CD4-positive, alpha-beta T cell (primary cell): Measurements from ENCODE around the gene EEIG1. TPM values are rescaled to one million over a fixed set of nuclear protein-coding genes. Genes with fewer than 3 reads are reported as not detected.
A peak's percentile ranks its signal among the peaks of the same experiment; 100 is the strongest.

Experiments used
- ATAC-seq: fragments of 200-7000 bp; cut with Tn5 transposase; one replicate; pipeline ENCODE4 v1.10.0; 2022; ENCODE audit warnings: mild to moderate bottlenecking; ENCODE audit not compliant: poor library complexity
- CTCF ChIA-PET: fragments of 350-600 bp; sonication (Branson Sonifier 250); formaldehyde crosslinking; loops from one replicate; lab custom pipeline; 2021; ENCODE audit warnings: antibody characterized with exemption, inconsistent platforms; lab: Charles Lee
- POLR2A ChIA-PET: fragments of 350-600 bp; sonication (Branson Sonifier 250); formaldehyde crosslinking; loops from one replicate; lab custom pipeline; 2021; ENCODE audit warnings: antibody characterized with exemption, inconsistent platforms; lab: Charles Lee
- DNase-seq, 14 experiments: peaks; one replicate each; pipeline ENCODE4 v3.0.0-alpha.2; 2013 to 2020; ENCODE audit warnings: mixed read lengths in 2 of 14
- H3K27ac ChIP-seq, 2 donors: one replicate each; pipeline versions ENCODE4 v1.5.1 to v1.7.0; 2013; ENCODE audit warnings: low read length in 2 of 2, low read depth in 1 of 2, mild to moderate bottlenecking in 1 of 2
- H3K27me3 ChIP-seq, 2 experiments: 1 replicate in 1 of 2; 2 replicates in 1 of 2; pipeline versions ENCODE4 v1.6.1 to v1.7.0; 2013; ENCODE audit warnings: low read length in 2 of 2, control low read depth in 1 of 2, mild to moderate bottlenecking in 1 of 2, moderate library complexity in 1 of 2; ENCODE audit not compliant: insufficient read depth in 2 of 2, control insufficient read depth in 1 of 2
- H3K36me3 ChIP-seq: one replicate; pipeline ENCODE4 v1.6.1; 2013; ENCODE audit warnings: low read length, control low read depth; ENCODE audit not compliant: insufficient read depth
- H3K4me1 ChIP-seq: one replicate; pipeline ENCODE4 v1.6.1; 2013; ENCODE audit warnings: low read length, control low read depth; ENCODE audit not compliant: insufficient read depth
- H3K4me3 ChIP-seq: one replicate; pipeline ENCODE4 v1.5.1; 2013; ENCODE audit warnings: mild to moderate bottlenecking, low read length, moderate library complexity
- H3K9me3 ChIP-seq, 2 experiments: 1 replicate in 1 of 2; 2 replicates in 1 of 2; pipeline versions ENCODE4 v1.6.1 to v1.7.0; 2013; ENCODE audit warnings: low read length in 2 of 2, mild to moderate bottlenecking in 2 of 2, control low read depth in 1 of 2, moderate library complexity in 1 of 2; ENCODE audit not compliant: control insufficient read depth in 1 of 2, insufficient read depth in 1 of 2
- H3K27ac Mint-ChIP-seq: one replicate; pipeline ENCODE4 v1.8.0; 2020; ENCODE audit warnings: mixed read lengths
- H3K27me3 Mint-ChIP-seq: one replicate; pipeline ENCODE4 v1.8.0; 2021; ENCODE audit warnings: mixed read lengths
- H3K36me3 Mint-ChIP-seq: one replicate; pipeline ENCODE4 v1.8.0; 2021; ENCODE audit warnings: low read depth, mixed read lengths
- H3K4me1 Mint-ChIP-seq: one replicate; pipeline ENCODE4 v1.8.0; 2021; ENCODE audit warnings: low read depth, mixed read lengths
- H3K4me3 Mint-ChIP-seq: one replicate; pipeline ENCODE4 v1.8.0; 2020; ENCODE audit warnings: mild to moderate bottlenecking, mixed read lengths
- H3K9me3 Mint-ChIP-seq: one replicate; pipeline ENCODE4 v1.8.0; 2020; ENCODE audit warnings: mixed read lengths
- intact Hi-C, 2 experiments: fragments of 100-400 bp; cut with DNase I in 1 of 2; cut with micrococcal nuclease in 1 of 2; formaldehyde crosslinking; loops; one replicate each; pipeline versions ENCODE4 v1.15.1 to v1.9.0; 2023 to 2025; cut with DNase I, micrococcal nuclease
- total RNA-seq, 174 experiments: library from RNA in 2 of 174; stranded (reverse) in 2 of 174; gene quantifications; one replicate each; pipeline ENCODE4 v1.2.3 and lab custom pipeline; 2021 to 2026
- TF ChIP-seq, protein P1 (sequence below): fragments of 200-600 bp; IDR thresholded peaks from one replicate; pipeline ENCODE4 v1.8.0; 2022; ENCODE audit warnings: antibody characterized with exemption, mild to moderate bottlenecking

EEIG1 gene
- total RNA-seq, 2 experiments from 2014 or later = 440 to 463 TPM

DNA sequence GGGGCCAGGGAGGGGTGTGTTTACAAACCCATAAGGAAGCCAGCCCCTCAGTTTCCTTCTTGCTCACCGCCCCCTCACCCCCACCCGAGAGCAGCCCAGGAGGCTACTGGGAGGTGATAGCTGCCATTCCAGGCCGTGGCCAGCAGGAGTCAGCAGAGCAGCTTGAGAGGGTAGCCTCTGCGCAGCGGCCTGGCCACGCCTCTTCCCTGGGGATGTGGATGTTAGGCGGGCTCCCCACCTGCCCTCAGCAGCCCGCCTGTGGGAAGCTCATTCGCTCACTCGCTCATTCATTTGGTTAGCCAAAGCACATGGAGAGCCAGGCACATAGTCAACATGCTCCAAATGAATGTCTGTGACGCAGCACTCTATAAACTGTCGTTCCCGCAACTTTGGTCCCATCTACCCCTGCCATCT, 37.1 kb downstream of the EEIG1 start:
- Mint-ChIP-seq H3K27ac (peak overlapping the region; percentile 88), H3K4me3 (peak overlapping the region; percentile 12), H3K36me3 (peaks cover 96% of the 10 kb centered on the region), H3K9me3 (no peaks in the 10 kb centered on the region), H3K27me3 (no peaks in the 10 kb centered on the region), H3K4me1 (peaks cover 58% of the 10 kb centered on the region)
- Histone ChIP-seq H3K27me3 (no peaks in the 10 kb centered on the region), H3K4me1 (peaks cover 58% of the 10 kb centered on the region), H3K27ac (peak overlapping the region in 1 of 2 donors; percentile 14), H3K36me3 (peaks cover 91% of the 10 kb centered on the region), H3K9me3 (no peaks in the 10 kb centered on the region), H3K4me3 (no peak overlapping the region)
- intact Hi-C loops = loop anchor here (1.0 to 2.0 kb wide), 4 partner anchors 13 to 92 kb away; partner anchors contain the start of gene EEIG1 (in 1 of the 2)
- POLR2A ChIA-PET = interaction anchor here (0.5 to 6.0 kb wide), 18 partner anchors 11 to 209 kb away, joined by 3 to 31 read pairs (median 5); partner anchors contain the start of genes NAIF1, PIP5KL1, SLC25A25 and TOR2A
- peak; percentile 74 for ATAC-seq
- TF ChIP-seq, protein P1, sequence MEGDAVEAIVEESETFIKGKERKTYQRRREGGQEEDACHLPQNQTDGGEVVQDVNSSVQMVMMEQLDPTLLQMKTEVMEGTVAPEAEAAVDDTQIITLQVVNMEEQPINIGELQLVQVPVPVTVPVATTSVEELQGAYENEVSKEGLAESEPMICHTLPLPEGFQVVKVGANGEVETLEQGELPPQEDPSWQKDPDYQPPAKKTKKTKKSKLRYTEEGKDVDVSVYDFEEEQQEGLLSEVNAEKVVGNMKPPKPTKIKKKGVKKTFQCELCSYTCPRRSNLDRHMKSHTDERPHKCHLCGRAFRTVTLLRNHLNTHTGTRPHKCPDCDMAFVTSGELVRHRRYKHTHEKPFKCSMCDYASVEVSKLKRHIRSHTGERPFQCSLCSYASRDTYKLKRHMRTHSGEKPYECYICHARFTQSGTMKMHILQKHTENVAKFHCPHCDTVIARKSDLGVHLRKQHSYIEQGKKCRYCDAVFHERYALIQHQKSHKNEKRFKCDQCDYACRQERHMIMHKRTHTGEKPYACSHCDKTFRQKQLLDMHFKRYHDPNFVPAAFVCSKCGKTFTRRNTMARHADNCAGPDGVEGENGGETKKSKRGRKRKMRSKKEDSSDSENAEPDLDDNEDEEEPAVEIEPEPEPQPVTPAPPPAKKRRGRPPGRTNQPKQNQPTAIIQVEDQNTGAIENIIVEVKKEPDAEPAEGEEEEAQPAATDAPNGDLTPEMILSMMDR = peak; percentile 77
- CTCF ChIA-PET = interaction anchor here (0.8 to 6.4 kb wide), 19 partner anchors 10 to 176 kb away, joined by 3 to 74 read pairs (median 4); partner anchors contain the start of gene EEIG1
- peak; percentile 59 to 89 (median 72) for DNase-seq

DNA sequence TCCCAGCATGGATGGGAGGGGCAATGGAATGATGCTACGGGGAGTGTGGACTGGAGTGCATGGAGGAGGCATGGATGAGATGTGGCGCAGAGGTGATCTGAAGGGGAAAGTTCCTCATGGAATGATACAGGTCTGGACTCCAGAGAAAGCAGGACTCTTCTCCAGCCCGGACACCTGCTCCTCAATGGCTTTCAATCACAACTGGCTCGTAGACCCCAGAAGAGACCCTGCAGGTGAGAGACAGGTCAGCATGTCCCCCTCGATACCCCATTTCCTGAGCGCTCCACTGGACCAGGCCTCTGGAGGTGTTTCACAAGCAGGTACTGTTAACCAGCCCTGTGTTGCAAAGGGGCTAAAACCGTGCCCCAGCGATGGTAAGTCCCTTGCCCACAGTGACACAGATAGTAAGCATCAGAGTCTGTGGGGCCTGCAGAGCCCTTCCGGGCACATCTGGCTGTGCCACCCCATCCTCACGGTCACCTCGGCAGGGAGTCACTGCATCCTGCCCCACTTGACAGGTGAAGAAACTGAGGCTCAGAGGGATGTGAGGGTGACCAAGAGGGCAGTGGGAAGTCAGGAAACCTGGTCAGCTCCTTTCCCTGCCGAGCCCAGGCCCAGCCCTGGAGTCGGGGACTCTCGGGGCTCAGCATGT, 37.7 kb downstream of the EEIG1 start:
- Mint-ChIP-seq H3K4me1 (peaks cover 57% of the 10 kb centered on the region), H3K9me3 (no peaks in the 10 kb centered on the region), H3K4me3 (peak overlapping the region; percentile 46), H3K27ac (peak overlapping the region; percentile 88), H3K36me3 (peaks cover 96% of the 10 kb centered on the region), H3K27me3 (no peaks in the 10 kb centered on the region)
- Histone ChIP-seq H3K36me3 (peaks cover 85% of the 10 kb centered on the region), H3K4me1 (peaks cover 59% of the 10 kb centered on the region), H3K9me3 (no peaks in the 10 kb centered on the region), H3K27ac (no peak overlapping the region), H3K27me3 (no peaks in the 10 kb centered on the region), H3K4me3 (no peak overlapping the region)
- DNase-seq (peak in 1 of 14 experiments; percentile 18), ATAC-seq (no peak)
- intact Hi-C loops = loop anchor here (1.0 to 2.0 kb wide), 4 partner anchors 14 to 92 kb away; partner anchors contain the start of gene EEIG1 (in 1 of the 2)
- TF ChIP-seq, protein P1 = no peak
- ChIA-PET POLR2A (interaction anchor here (0.5 to 6.0 kb wide), 16 partner anchors 11 to 208 kb away, joined by 3 to 31 read pairs (median 5); partner anchors contain the start of genes NAIF1, PIP5KL1, SLC25A25 and TOR2A), CTCF (interaction anchor here (0.6 to 6.4 kb wide), 29 partner anchors 9 to 176 kb away, joined by 3 to 74 read pairs (median 4); partner anchors contain the start of genes CDK9, EEIG1, NAIF1 and PIP5KL1)

DNA sequence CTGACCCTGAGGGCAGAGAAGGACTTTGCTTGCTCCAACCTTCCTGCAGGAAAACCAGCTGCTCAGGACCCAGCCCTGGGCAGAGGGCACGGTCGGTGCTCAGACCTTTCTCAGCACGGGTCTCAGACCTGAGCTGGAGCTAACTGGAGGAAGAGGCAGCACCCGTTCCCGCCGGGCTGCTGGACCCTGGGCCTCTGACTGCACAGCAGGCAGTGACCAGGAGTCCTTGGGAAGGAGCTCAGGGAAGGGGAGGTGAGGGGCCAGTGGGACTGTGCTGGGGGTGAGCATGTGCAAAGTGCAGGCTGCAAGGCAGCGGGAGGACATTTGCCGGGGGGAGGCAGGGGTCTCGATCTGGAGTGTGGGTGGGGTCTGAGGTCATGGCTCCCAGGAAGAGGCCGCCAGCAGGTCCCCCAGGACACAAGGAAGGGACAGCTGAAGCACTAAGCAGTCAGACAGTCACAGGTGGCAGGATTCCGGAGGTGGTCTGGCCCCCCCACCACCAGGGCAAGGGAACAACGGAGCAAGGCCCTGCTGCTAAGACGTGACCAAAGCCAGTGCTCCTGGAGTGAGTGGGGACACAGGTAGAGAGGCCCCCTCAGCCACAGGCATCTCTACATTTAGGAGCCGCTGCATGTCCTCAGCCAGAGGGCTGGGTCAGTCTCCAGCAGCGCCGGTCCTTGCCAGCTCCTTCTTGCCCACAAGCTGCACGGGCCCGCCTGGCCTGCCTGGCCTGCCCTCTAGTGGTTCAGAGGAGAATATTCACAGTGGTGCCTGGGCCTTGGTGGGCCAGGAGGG, 38.4 kb downstream of the EEIG1 start:
- H3K4me1 Mint-ChIP-seq = peaks cover 57% of the 10 kb centered on the region
- no peaks in the 10 kb centered on the region for H3K9me3 Mint-ChIP-seq
- Histone ChIP-seq H3K27ac (peak overlapping the region in 1 of 2 donors; percentile 13), H3K36me3 (peaks cover 78% of the 10 kb centered on the region), H3K27me3 (no peaks in the 10 kb centered on the region), H3K4me1 (peaks cover 59% of the 10 kb centered on the region), H3K4me3 (no peak overlapping the region), H3K9me3 (no peaks in the 10 kb centered on the region)
- DNase-seq = peak in 8 of 14 experiments; percentile 31 to 77 (median 54)
- ChIA-PET CTCF (interaction anchor here (0.5 to 6.4 kb wide), 21 partner anchors 8 to 157 kb away, joined by 3 to 74 read pairs (median 4); partner anchors contain the start of genes CDK9, EEIG1, NAIF1 and PIP5KL1), POLR2A (interaction anchor here (0.9 to 6.0 kb wide), 13 partner anchors 12 to 208 kb away, joined by 4 to 31 read pairs (median 5); partner anchors contain the start of genes NAIF1, PIP5KL1, SLC25A25 and TOR2A)
- intact Hi-C loops = loop anchor here (1.0 to 2.0 kb wide), 4 partner anchors 14 to 93 kb away; partner anchors contain the start of gene EEIG1 (in 1 of the 2)
- H3K27ac Mint-ChIP-seq = peak overlapping the region; percentile 88
- no peaks in the 10 kb centered on the region for H3K27me3 Mint-ChIP-seq
- peak; percentile 31 for ATAC-seq
- peak overlapping the region; percentile 46 for H3K4me3 Mint-ChIP-seq
- TF ChIP-seq, protein P1 = peak; percentile 72
- peaks cover 95% of the 10 kb centered on the region for H3K36me3 Mint-ChIP-seq
